Liver (tissue), 9 donors: ENCODE data around the gene NCOR1. TPM values are rescaled to one million over a fixed set of nuclear protein-coding genes. Genes with fewer than 3 reads are reported as not detected.
"Not testable (repeated sequence)": the region's sequence is repeated elsewhere in the genome, so short reads cannot be mapped to it uniquely, and the experiment has no call there.

Source experiments
- DNase-seq: peaks from one replicate; pipeline ENCODE4 v3.0.0-alpha.2; 2017; ENCODE audit warnings: low spot score
- H3K27ac ChIP-seq, 2 donors: one replicate each; pipeline ENCODE4 v1.7.0; 2013; ENCODE audit warnings: inconsistent platforms in 2 of 2, low read length in 2 of 2, control low read depth in 1 of 2, low read depth in 1 of 2, mild to moderate bottlenecking in 1 of 2
- H3K27me3 ChIP-seq, 4 donors: one replicate each; pipeline versions ENCODE4 v1.6.1 to v1.7.0; 2013; ENCODE audit warnings: low read length in 3 of 4, inconsistent platforms in 1 of 4, mild to moderate bottlenecking in 1 of 4, moderate library complexity in 1 of 4; ENCODE audit not compliant: control insufficient read depth in 4 of 4, insufficient read depth in 4 of 4
- H3K36me3 ChIP-seq, 4 donors: one replicate each; pipeline versions ENCODE4 v1.6.1 to v1.7.0; 2013; ENCODE audit warnings: low read length in 3 of 4, mild to moderate bottlenecking in 3 of 4, low read depth in 1 of 4, moderate library complexity in 1 of 4; ENCODE audit not compliant: control insufficient read depth in 4 of 4, insufficient read depth in 3 of 4
- H3K4me1 ChIP-seq, 4 donors: one replicate each; pipeline versions ENCODE4 v1.6.1 to v1.7.0; 2013; ENCODE audit warnings: low read length in 3 of 4, mild to moderate bottlenecking in 3 of 4, moderate library complexity in 1 of 4; ENCODE audit not compliant: control insufficient read depth in 4 of 4, insufficient read depth in 4 of 4
- H3K4me3 ChIP-seq, 3 donors: one replicate each; pipeline versions ENCODE4 v1.6.1 to v1.7.0; 2013; ENCODE audit warnings: low read length in 3 of 3, control low read depth in 1 of 3, low read depth in 1 of 3, mild to moderate bottlenecking in 1 of 3
- H3K9ac ChIP-seq, 2 donors: one replicate each; pipeline ENCODE4 v1.7.0; 2013; ENCODE audit warnings: low read length in 2 of 2, mild to moderate bottlenecking in 2 of 2, moderate library complexity in 2 of 2, control low read depth in 1 of 2, low read depth in 1 of 2
- H3K9me3 ChIP-seq, 4 donors: one replicate each; pipeline versions ENCODE4 v1.6.1 to v1.7.0; 2013; ENCODE audit warnings: low read length in 3 of 4; ENCODE audit not compliant: control insufficient read depth in 4 of 4
- ATF3 ChIP-seq: IDR thresholded peaks from 2 replicates; pipeline ENCODE4 v1.6.1; 2016; ENCODE audit warnings: antibody characterized with exemption
- CTCF ChIP-seq: fragments of 150-350 bp; IDR thresholded peaks from 2 replicates; pipeline ENCODE4 v1.5.1; 2017; ENCODE audit warnings: improper control_type of control experiment, low read depth, low read length; ENCODE audit not compliant: missing input control
- EGR1 ChIP-seq, 2 donors: IDR thresholded peaks; 2 replicates each; pipeline ENCODE4 v1.6.1; 2016 to 2018; ENCODE audit warnings: antibody characterized with exemption in 2 of 2, low read depth in 2 of 2
- FOXA1 ChIP-seq: IDR thresholded peaks from 2 replicates; pipeline ENCODE4 v1.6.1; 2016; ENCODE audit warnings: antibody characterized with exemption
- FOXA2 ChIP-seq: IDR thresholded peaks from 2 replicates; pipeline ENCODE4 v1.6.1; 2016; ENCODE audit warnings: antibody characterized with exemption
- GABPA ChIP-seq, 2 donors: IDR thresholded peaks in 1 of 2; conservative IDR thresholded peaks in 1 of 2; 2 replicates each; pipeline ENCODE4 v1.6.1; 2016; ENCODE audit warnings: antibody characterized with exemption in 2 of 2, mild to moderate bottlenecking in 1 of 2, moderate library complexity in 1 of 2
- HNF4A ChIP-seq, 2 donors: conservative IDR thresholded peaks; 2 replicates each; pipeline ENCODE4 v1.6.1; 2016; ENCODE audit warnings: antibody characterized with exemption in 2 of 2, mild to moderate bottlenecking in 2 of 2
- NR2F2 ChIP-seq: IDR thresholded peaks from 2 replicates; pipeline ENCODE4 v1.6.1; 2016; ENCODE audit warnings: antibody characterized with exemption
- RAD21 ChIP-seq, 2 donors: IDR thresholded peaks; 2 replicates each; pipeline ENCODE4 v1.6.1; 2016; ENCODE audit warnings: antibody characterized with exemption in 2 of 2, mild to moderate bottlenecking in 2 of 2
- REST ChIP-seq: IDR thresholded peaks from 2 replicates; pipeline ENCODE4 v1.6.1; 2016; ENCODE audit warnings: antibody characterized with exemption, mild to moderate bottlenecking
- RXRA ChIP-seq, 2 donors: IDR thresholded peaks; 2 replicates each; pipeline ENCODE4 v1.6.1; 2017 to 2018; ENCODE audit warnings: antibody characterized with exemption in 2 of 2, mild to moderate bottlenecking in 1 of 2
- SP1 ChIP-seq: IDR thresholded peaks from 2 replicates; pipeline ENCODE4 v1.6.1; 2018; ENCODE audit warnings: antibody characterized with exemption, mild to moderate bottlenecking
- TAF1 ChIP-seq: conservative IDR thresholded peaks from 2 replicates; pipeline ENCODE4 v1.6.1; 2016; ENCODE audit warnings: antibody characterized with exemption, mild to moderate bottlenecking
- ZBTB33 ChIP-seq: IDR thresholded peaks from 2 replicates; pipeline ENCODE4 v1.6.1; 2016; ENCODE audit warnings: antibody characterized with exemption
- WGBS: extraction: QIAGEN DNeasy Blood & Tissue Kit; methylation state at CpG from one replicate; pipeline ENCODE4 v1.1.7; 2013; 5-methylcytosine and 5-hydroxymethylcytosine counted together
- polyA plus RNA-seq, 2 donors: library from polyadenylated mRNA; stranded (reverse) in 1 of 2; unstranded in 1 of 2; fragments of 200-250 nt in 1 of 2; fragments of >200 nt in 1 of 2; fragmentation: Nextera tagmentation in 1 of 2; extraction: Ambion mirVana in 1 of 2; gene quantifications; one replicate each; pipeline versions ENCODE4 v1.2.1 to v1.2.3, GENCODE V29; 2013 to 2015
- total RNA-seq, 2 donors: library from RNA; depleted of rRNA; stranded (reverse); fragments of >200 nt; gene quantifications; one replicate each; pipeline ENCODE4 v1.2.3, GENCODE V29; 2014
- donor health status: healthy.
- donor health status: healthy.
- donor health status: healthy.
- donor health status: healthy.
- donor health status: healthy.

The NCOR1 gene
- total and polyA plus RNA-seq, 4 donors = 23.6 to 94.8 (median 77.0) TPM

GRCh38 chr17:16120937-16121336, 94.4 kb downstream of the NCOR1 start:
- Histone ChIP-seq H3K4me3 (no peak overlapping the region), H3K9me3 (no peaks in the 10 kb centered on the region), H3K27ac (no peak overlapping the region), H3K36me3 (peaks cover 4 to 38% (median 24%) of the 10 kb centered on the region in 4 donors), H3K27me3 (no peaks in the 10 kb centered on the region), H3K9ac (no peak overlapping the region), H3K4me1 (peaks cover 0 to 10% (median 4%) of the 10 kb centered on the region in 4 donors)
- no peak for DNase-seq
- WGBS = 98% methylated on average over 11 of the region's 11 CpGs
- TF ChIP-seq FOXA1 (no peak), HNF4A (conservative IDR thresholded peaks at IDR 0.05) (no peak), SP1 (no peak), REST (no peak), TAF1 (no peak), ZBTB33 (no peak), GABPA (IDR thresholded peaks at IDR 0.05 in 1 of 2, conservative IDR thresholded peaks at IDR 0.05 in 1 of 2) (no peak), NR2F2 (no peak), CTCF (no peak), EGR1 (IDR thresholded peaks at IDR 0.05; ENCODE audit: low read depth in 2 of 2) (no peak)

GRCh38 chr17:16117149-16117548, 98.2 kb downstream of the NCOR1 start:
- 37% methylated on average over 2 of the region's 2 CpGs for WGBS
- TF ChIP-seq HNF4A (conservative IDR thresholded peaks at IDR 0.05) = peak; percentile 64 to 73
- TF ChIP-seq RAD21 (IDR thresholded peaks at IDR 0.05) = peak in 1 of 2 donors; percentile 17
- no peak for TF ChIP-seq GABPA (IDR thresholded peaks at IDR 0.05 in 1 of 2, conservative IDR thresholded peaks at IDR 0.05 in 1 of 2)
- TF ChIP-seq NR2F2 = no peak
- peak; percentile 12 for TF ChIP-seq SP1
- no peak for TF ChIP-seq FOXA2
- TF ChIP-seq ATF3 = no peak
- peak in 1 of 2 donors; percentile 18 for TF ChIP-seq RXRA (IDR thresholded peaks at IDR 0.05)
- H3K9me3 ChIP-seq = no peaks in the 10 kb centered on the region
- no peak overlapping the region for H3K9ac ChIP-seq
- H3K4me1 ChIP-seq = peaks cover 0 to 10% (median 4%) of the 10 kb centered on the region in 4 donors
- H3K27ac ChIP-seq = no peak overlapping the region
- H3K4me3 ChIP-seq = no peak overlapping the region
- no peaks in the 10 kb centered on the region for H3K27me3 ChIP-seq
- DNase-seq = no peak
- H3K36me3 ChIP-seq = peaks cover 9 to 33% (median 29%) of the 10 kb centered on the region in 4 donors

- not testable (repeated sequence) for H3K9me3 ChIP-seq, H3K4me3 ChIP-seq, H3K27me3 ChIP-seq, H3K9ac ChIP-seq, H3K27ac ChIP-seq, DNase-seq
- peaks cover 0 to 10% (median 4%) of the 10 kb centered on the region in 4 donors for H3K4me1 ChIP-seq
- peaks cover 9 to 26% (median 21%) of the 10 kb centered on the region in 4 donors for H3K36me3 ChIP-seq
- 98% methylated on average over 3 of the region's 3 CpGs for WGBS
These were observed 100.1 kb downstream of the NCOR1 start for GRCh38 chr17:16115077-16115698.
